Skeletal muscle tissue (tissue), 4 donors: ENCODE data around the gene SYT2. TPM values are rescaled to one million over a fixed set of nuclear protein-coding genes. Genes with fewer than 3 reads are reported as not detected.

ENCODE experiments used
- H3K27ac ChIP-seq: one replicate; pipeline ENCODE4 v1.7.0; 2013; ENCODE audit warnings: mild to moderate bottlenecking, low read depth, low read length, inconsistent platforms
- H3K27me3 ChIP-seq, 3 donors: one replicate each; pipeline ENCODE4 v1.7.0; 2013; ENCODE audit warnings: low read length in 3 of 3; ENCODE audit not compliant: control insufficient read depth in 3 of 3, insufficient read depth in 3 of 3
- H3K36me3 ChIP-seq, 3 donors: one replicate each; pipeline ENCODE4 v1.7.0; 2013; ENCODE audit warnings: low read length in 3 of 3; ENCODE audit not compliant: control insufficient read depth in 3 of 3, insufficient read depth in 3 of 3
- H3K4me1 ChIP-seq, 3 donors: one replicate each; pipeline ENCODE4 v1.7.0; 2013; ENCODE audit warnings: low read length in 3 of 3, mild to moderate bottlenecking in 3 of 3; ENCODE audit not compliant: control insufficient read depth in 3 of 3, insufficient read depth in 3 of 3
- H3K4me3 ChIP-seq, 3 donors: one replicate each; pipeline ENCODE4 v1.7.0; 2013; ENCODE audit warnings: low read length in 3 of 3
- H3K9ac ChIP-seq, 3 donors: one replicate each; pipeline ENCODE4 v1.7.0; 2013; ENCODE audit warnings: low read length in 3 of 3, mild to moderate bottlenecking in 3 of 3, moderate library complexity in 2 of 3, low read depth in 1 of 3
- H3K9me3 ChIP-seq, 3 donors: one replicate each; pipeline ENCODE4 v1.7.0; 2013; ENCODE audit warnings: low read length in 3 of 3; ENCODE audit not compliant: control insufficient read depth in 3 of 3
- total RNA-seq: library from RNA; depleted of rRNA; stranded (reverse); fragments of >200 nt; gene quantifications from one replicate; pipeline ENCODE4 v1.2.3, GENCODE V29; 2014
- donor health status: Osteomylitis.

The SYT2 gene
- total RNA-seq, 1 donor from 2014 or later, result under 0.01 TPM

DNA sequence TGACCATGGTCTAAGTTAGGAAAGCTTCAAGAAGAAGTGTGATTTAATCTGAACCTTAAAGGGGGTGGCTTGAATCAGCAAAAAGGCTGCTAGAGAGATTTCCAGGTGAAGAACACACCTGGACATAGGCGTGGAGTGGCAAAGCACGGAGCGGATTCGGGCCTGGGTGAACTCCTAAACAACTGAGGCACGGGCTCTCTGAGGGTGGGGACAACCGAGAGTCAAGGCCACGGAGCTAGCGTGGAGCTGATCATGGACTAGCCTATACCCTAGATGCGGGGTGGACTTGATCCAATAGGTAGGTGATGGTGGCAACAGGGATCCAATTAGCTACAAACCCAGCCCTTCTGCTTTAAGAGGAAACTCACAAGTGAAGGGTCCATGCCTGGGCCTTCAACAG is 27.8 kb downstream of the SYT2 start:
- Histone ChIP-seq H3K9me3 (no peaks in the 10 kb centered on the region), H3K27ac (no peak overlapping the region), H3K4me3 (no peak overlapping the region), H3K9ac (no peak overlapping the region), H3K27me3 (peaks cover 38 to 48% (median 47%) of the 10 kb centered on the region in 3 donors), H3K36me3 (no peaks in the 10 kb centered on the region), H3K4me1 (no peaks in the 10 kb centered on the region)

DNA sequence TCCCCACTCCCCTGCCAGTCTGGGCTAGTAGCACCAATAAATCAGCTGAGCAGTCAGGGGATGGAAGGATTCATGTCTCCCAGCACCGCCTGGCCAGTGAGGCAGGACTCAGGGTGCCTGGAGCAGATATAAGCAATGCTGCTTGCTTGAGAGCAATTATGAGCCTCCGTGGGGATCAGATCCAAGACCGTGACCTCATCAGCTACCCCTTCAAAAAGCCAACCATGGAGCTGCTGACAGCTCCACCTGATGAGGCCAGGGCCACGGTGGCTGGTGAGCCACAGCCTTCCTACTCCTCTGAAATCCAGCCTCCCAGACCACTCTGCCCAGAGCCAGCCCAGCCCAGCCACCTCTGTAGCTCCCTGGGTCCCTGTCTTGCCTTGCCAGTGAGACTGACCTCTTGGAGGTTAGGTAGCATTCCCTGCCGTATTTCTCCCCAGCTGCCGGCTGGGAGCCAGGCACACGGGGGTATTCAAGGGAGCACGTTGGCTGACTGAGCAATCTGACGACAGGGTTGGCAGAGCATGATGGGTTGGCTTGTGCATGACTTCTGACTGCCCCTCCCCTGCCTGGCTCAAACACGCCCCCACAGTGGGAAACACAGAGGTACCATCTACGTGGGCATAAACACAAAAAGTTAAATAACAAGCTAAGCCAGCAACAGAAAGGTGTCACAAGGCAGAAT is 28.4 kb downstream of the SYT2 start:
- H3K4me1 ChIP-seq, result no peaks in the 10 kb centered on the region
- H3K9me3 ChIP-seq, result no peaks in the 10 kb centered on the region
- H3K9ac ChIP-seq, result no peak overlapping the region
- H3K27ac ChIP-seq, result no peak overlapping the region
- H3K36me3 ChIP-seq, result no peaks in the 10 kb centered on the region
- no peak overlapping the region for H3K4me3 ChIP-seq
- H3K27me3 ChIP-seq, result peaks cover 38 to 45% (median 42%) of the 10 kb centered on the region in 3 donors

- Histone ChIP-seq H3K36me3 (no peaks in the 10 kb centered on the region), H3K4me1 (no peaks in the 10 kb centered on the region), H3K27ac (no peak overlapping the region), H3K9me3 (no peaks in the 10 kb centered on the region), H3K9ac (no peak overlapping the region), H3K27me3 (peaks cover 32 to 37% (median 33%) of the 10 kb centered on the region in 3 donors), H3K4me3 (no peak overlapping the region)
These were observed 29.5 kb downstream of the SYT2 start for GRCh38 chr1:202680586-202681352.

DNA sequence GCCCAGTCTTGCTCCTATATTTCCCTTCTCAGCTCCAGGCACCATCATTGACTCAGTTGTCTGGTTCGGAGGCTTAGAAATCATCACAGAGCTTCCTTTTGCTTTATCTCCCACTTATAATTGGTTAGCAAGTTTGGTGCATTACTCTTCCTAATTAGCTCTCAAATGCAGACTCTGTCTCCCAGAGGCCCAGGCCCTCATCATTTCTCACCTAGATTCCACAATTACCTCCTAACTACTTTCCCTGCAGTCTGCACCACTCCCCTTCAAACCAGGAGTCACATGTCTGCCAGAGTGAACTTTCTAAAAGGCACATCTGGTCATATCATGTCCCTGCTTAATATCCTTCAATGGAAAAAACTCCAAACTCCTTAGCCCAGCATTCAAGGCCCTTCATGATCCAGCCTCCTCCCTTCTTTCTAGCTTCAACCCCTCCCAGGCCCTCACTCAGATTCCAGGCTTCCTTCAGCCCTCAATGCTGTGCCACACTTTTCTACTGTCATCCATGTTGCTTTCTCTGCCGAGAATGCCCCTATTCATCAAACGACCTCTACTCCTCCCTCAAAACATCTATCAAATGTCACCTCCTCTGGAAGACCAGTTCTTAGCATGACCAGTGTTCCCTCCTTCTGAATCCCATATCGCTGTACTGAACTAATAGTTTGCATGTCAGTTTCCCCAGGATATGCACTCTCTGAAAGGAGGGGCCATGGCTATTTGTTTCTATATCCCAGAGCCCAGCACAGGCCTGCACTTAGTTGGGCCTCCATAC is 30.7 kb downstream of the SYT2 start:
- no peaks in the 10 kb centered on the region for H3K9me3 ChIP-seq
- no peaks in the 10 kb centered on the region for H3K36me3 ChIP-seq
- H3K27ac ChIP-seq, result no peak overlapping the region
- no peaks in the 10 kb centered on the region for H3K4me1 ChIP-seq
- H3K4me3 ChIP-seq, result no peak overlapping the region
- peaks cover 25 to 32% (median 29%) of the 10 kb centered on the region in 3 donors for H3K27me3 ChIP-seq
- H3K9ac ChIP-seq, result no peak overlapping the region

- Histone ChIP-seq H3K9me3 (no peaks in the 10 kb centered on the region), H3K4me1 (no peaks in the 10 kb centered on the region), H3K4me3 (no peak overlapping the region), H3K27ac (no peak overlapping the region), H3K36me3 (no peaks in the 10 kb centered on the region), H3K9ac (no peak overlapping the region), H3K27me3 (peaks cover 23 to 27% (median 24%) of the 10 kb centered on the region in 3 donors)
These were observed 32.8 kb downstream of the SYT2 start for GRCh38 chr1:202677433-202677832.

DNA sequence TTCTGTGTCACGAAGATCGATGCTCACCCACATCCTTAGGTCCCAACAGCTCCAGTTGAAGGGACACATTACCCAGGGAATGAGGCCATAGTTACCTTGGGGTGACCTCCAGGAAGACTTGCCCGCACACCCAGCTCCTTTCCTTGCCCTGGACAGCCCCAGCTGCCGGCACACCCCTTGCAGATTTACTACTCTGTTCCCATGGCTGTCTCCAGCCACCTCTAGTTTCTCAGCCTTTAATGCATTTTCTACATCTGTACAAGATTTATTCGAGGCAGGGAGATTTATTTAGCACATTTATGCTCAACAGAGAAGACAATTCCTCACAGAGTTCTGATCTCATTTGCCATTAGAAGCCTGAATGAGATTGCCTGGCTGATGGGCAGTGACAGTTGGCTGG is 36.7 kb downstream of the SYT2 start:
- Histone ChIP-seq H3K9ac (no peak overlapping the region), H3K36me3 (no peaks in the 10 kb centered on the region), H3K4me1 (no peaks in the 10 kb centered on the region), H3K9me3 (no peaks in the 10 kb centered on the region), H3K27me3 (peaks cover 0 to 3% (median 0%) of the 10 kb centered on the region in 3 donors), H3K4me3 (no peak overlapping the region), H3K27ac (no peak overlapping the region)

- Histone ChIP-seq H3K4me3 (no peak overlapping the region), H3K27ac (no peak overlapping the region), H3K36me3 (no peaks in the 10 kb centered on the region), H3K9ac (no peak overlapping the region), H3K27me3 (no peaks in the 10 kb centered on the region), H3K9me3 (no peaks in the 10 kb centered on the region), H3K4me1 (no peaks in the 10 kb centered on the region)
These were observed 38.9 kb downstream of the SYT2 start for GRCh38 chr1:202671399-202671798.

DNA sequence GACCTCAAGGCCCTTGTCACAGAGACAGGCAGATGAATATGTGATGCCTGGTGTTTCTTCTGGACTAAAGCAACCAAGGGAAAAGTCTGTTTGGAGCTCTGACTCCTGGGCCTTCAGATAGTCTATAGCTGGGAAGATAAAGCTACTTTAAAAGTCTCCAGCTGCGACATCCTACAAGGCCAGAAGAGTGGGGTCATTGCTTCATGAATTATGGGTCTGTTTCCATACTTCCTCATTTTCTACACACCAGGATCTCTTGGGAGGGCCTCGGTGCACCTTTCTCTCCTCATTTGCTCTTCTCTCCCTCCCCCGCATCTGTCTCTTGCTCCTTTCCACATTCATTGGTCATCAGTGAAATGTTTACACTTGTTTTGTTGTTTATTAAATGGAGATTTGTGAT is 44.8 kb downstream of the SYT2 start:
- no peak overlapping the region for H3K4me3 ChIP-seq
- H3K27me3 ChIP-seq, result peaks cover 25 to 34% (median 29%) of the 10 kb centered on the region in 3 donors
- H3K36me3 ChIP-seq, result no peaks in the 10 kb centered on the region

GRCh38 chr1:202664083-202664482 is 46.2 kb downstream of the SYT2 start:
- H3K9ac ChIP-seq, result no peak overlapping the region
- H3K4me3 ChIP-seq, result no peak overlapping the region
- H3K9me3 ChIP-seq, result no peaks in the 10 kb centered on the region
- no peak overlapping the region for H3K27ac ChIP-seq
- peaks cover 37 to 42% (median 39%) of the 10 kb centered on the region in 3 donors for H3K27me3 ChIP-seq
- H3K36me3 ChIP-seq, result no peaks in the 10 kb centered on the region
- H3K4me1 ChIP-seq, result no peaks in the 10 kb centered on the region

More for the DNA sequence above, 44.8 kb downstream of the SYT2 start:
- no peak overlapping the region for H3K9ac ChIP-seq
- no peaks in the 10 kb centered on the region for H3K4me1 ChIP-seq
- no peak overlapping the region for H3K27ac ChIP-seq
- H3K9me3 ChIP-seq, result no peaks in the 10 kb centered on the region

DNA sequence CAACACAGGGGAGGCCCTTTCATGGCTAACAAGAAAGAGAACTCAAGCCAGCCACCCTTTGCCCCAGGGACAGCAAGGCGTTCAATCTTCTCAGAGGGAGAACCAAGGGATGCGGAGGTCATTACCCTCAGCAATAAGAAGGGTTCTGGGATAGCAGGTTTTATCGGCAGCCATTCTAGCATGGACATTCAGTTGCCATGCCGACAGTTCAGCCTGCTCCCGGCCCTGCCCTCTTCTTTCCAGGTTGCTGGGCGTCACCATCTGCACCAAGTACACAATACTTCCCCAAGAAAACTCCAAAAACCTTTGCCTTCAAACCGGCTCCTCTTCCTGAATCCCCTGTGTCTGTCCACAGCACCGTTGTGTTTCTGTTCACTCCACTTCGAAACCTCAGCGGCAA is 47.1 kb downstream of the SYT2 start:
- Histone ChIP-seq H3K9me3 (no peaks in the 10 kb centered on the region), H3K4me3 (no peak overlapping the region), H3K27me3 (peaks cover 40 to 48% (median 46%) of the 10 kb centered on the region in 3 donors), H3K9ac (no peak overlapping the region), H3K36me3 (no peaks in the 10 kb centered on the region), H3K27ac (no peak overlapping the region), H3K4me1 (no peaks in the 10 kb centered on the region)
